IPS-18c (cell line): ENCODE data around the gene SRPX.

Source experiments
- H3K4me3 ChIP-seq: 2 replicates; pipeline ENCODE4 v1.7.0; 2013; ENCODE audit warnings: low read depth, mild to moderate bottlenecking, low read length, moderate library complexity; ENCODE audit not compliant: insufficient read depth
- H3K9me3 ChIP-seq: one replicate; pipeline ENCODE4 v1.6.1; 2013; ENCODE audit warnings: mild to moderate bottlenecking, low read length, moderate library complexity; ENCODE audit not compliant: control insufficient read depth, insufficient read depth

The SRPX gene

GRCh38 chrX:38220415-38221390 lies at the start of gene SRPX:
TSS of gene SRPX (minus strand) at chrX:38220871. CDS start at chrX:38220792, 79 bp downstream.
- H3K9me3 ChIP-seq, result peaks cover 2% of the 10 kb centered on the region
- peak within 1 kb of the TSS; percentile 62 for H3K4me3 ChIP-seq

- H3K4me3 ChIP-seq, result no peak overlapping the region
- peaks cover 6% of the 10 kb centered on the region for H3K9me3 ChIP-seq
These were observed 47.3 kb upstream of the SRPX start for GRCh38 chrX:38268011-38268410.

GRCh38 chrX:38262715-38263620 lies 42.3 kb upstream of the SRPX start:
- Histone ChIP-seq H3K9me3 (peaks cover 3% of the 10 kb centered on the region), H3K4me3 (no peak overlapping the region)

GRCh38 chrX:38260231-38260630 lies 39.6 kb upstream of the SRPX start:
- no peak overlapping the region for H3K4me3 ChIP-seq
- peaks cover 5% of the 10 kb centered on the region for H3K9me3 ChIP-seq

- Histone ChIP-seq H3K9me3 (peaks cover 2% of the 10 kb centered on the region), H3K4me3 (no peak overlapping the region)
These were observed 35.3 kb upstream of the SRPX start for GRCh38 chrX:38256019-38256418.

GRCh38 chrX:38249965-38250364 lies 29.3 kb upstream of the SRPX start:
- Histone ChIP-seq H3K9me3 (no peaks in the 10 kb centered on the region), H3K4me3 (no peak overlapping the region)

GRCh38 chrX:38247051-38247450 lies 26.4 kb upstream of the SRPX start:
- no peaks in the 10 kb centered on the region for H3K9me3 ChIP-seq
- no peak overlapping the region for H3K4me3 ChIP-seq

GRCh38 chrX:38240541-38240940 lies 19.9 kb upstream of the SRPX start:
- Histone ChIP-seq H3K9me3 (no peaks in the 10 kb centered on the region), H3K4me3 (no peak overlapping the region)

- no peak overlapping the region for H3K4me3 ChIP-seq
- H3K9me3 ChIP-seq, result no peaks in the 10 kb centered on the region
These were observed 16.4 kb upstream of the SRPX start for GRCh38 chrX:38236901-38237615.

- H3K4me3 ChIP-seq, result no peak overlapping the region
- H3K9me3 ChIP-seq, result peaks cover 2% of the 10 kb centered on the region
These were observed 13.4 kb upstream of the SRPX start for GRCh38 chrX:38233891-38234667.

GRCh38 chrX:38232079-38232686 lies 11.5 kb upstream of the SRPX start:
- peaks cover 2% of the 10 kb centered on the region for H3K9me3 ChIP-seq
- no peak overlapping the region for H3K4me3 ChIP-seq

- Histone ChIP-seq H3K9me3 (peaks cover 2% of the 10 kb centered on the region), H3K4me3 (no peak overlapping the region)
These were observed 4.4 kb upstream of the SRPX start for GRCh38 chrX:38225093-38225492.

GRCh38 chrX:38224160-38224559 lies 3.5 kb upstream of the SRPX start:
- Histone ChIP-seq H3K9me3 (peaks cover 2% of the 10 kb centered on the region), H3K4me3 (no peak overlapping the region)

GRCh38 chrX:38221391-38221929 lies 789 bp upstream of the SRPX start:
- Histone ChIP-seq H3K9me3 (peaks cover 2% of the 10 kb centered on the region), H3K4me3 (peak overlapping the region; percentile 62)

- H3K9me3 ChIP-seq, result peaks cover 2% of the 10 kb centered on the region
- peak overlapping the region; percentile 62 for H3K4me3 ChIP-seq
These were observed 652 bp downstream of the SRPX start for GRCh38 chrX:38220024-38220414.

GRCh38 chrX:38216642-38217041 lies 4.0 kb downstream of the SRPX start:
- Histone ChIP-seq H3K4me3 (no peak overlapping the region), H3K9me3 (peaks cover 2% of the 10 kb centered on the region)
